T-cell (primary cell): Measurements from ENCODE around the gene GLTP. TPM values are rescaled to one million over a fixed set of nuclear protein-coding genes. Genes with fewer than 3 reads are reported as not detected.
A peak's percentile ranks its signal among the peaks of the same experiment; 100 is the strongest.

Experiments
- ATAC-seq, 4 experiments: fragments of 200-7000 bp in 3 of 4; fragments of 150-1000 bp in 1 of 4; cut with Tn5 transposase; replicated peaks in 1 of 4; 1 replicate in 3 of 4; 2 replicates in 1 of 4; pipeline ENCODE4 v1.10.0; 2021; ENCODE audit warnings: moderate library complexity in 3 of 4, mild to moderate bottlenecking in 2 of 4, moderate number of reproducible peaks in 1 of 4
- CTCF ChIA-PET, 2 donors: fragments of 300-600 bp; sonication (Branson Sonifier 250); formaldehyde crosslinking; loops; one replicate each; lab custom pipeline; 2022; ENCODE audit warnings: antibody characterized with exemption in 2 of 2; lab: Charles Lee
- POLR2A ChIA-PET, 2 donors: fragments of 300-600 bp; sonication (Branson Sonifier 250); formaldehyde crosslinking; loops; one replicate each; lab custom pipeline; 2022; ENCODE audit warnings: antibody characterized with exemption in 2 of 2; lab: Charles Lee
- DNase-seq, 35 experiments: peaks; one replicate each; pipeline versions ENCODE4 v3.0.0 to v3.0.0-alpha.2; 2013 to 2023
- H3K27ac ChIP-seq: one replicate; pipeline ENCODE4 v1.5.1; 2013; ENCODE audit warnings: low read length
- H3K27me3 ChIP-seq, 2 experiments: replicated peaks in 1 of 2; 1 replicate in 1 of 2; 2 replicates in 1 of 2; pipeline versions ENCODE4 v1.6.1 to v1.7.0; 2013; ENCODE audit warnings: low read length in 1 of 2, mixed read lengths in 1 of 2; ENCODE audit not compliant: control insufficient read depth in 2 of 2, insufficient read depth in 2 of 2; ENCODE audit errors: extremely low read depth in 1 of 2
- H3K36me3 ChIP-seq, 2 donors: 1 replicate in 1 of 2; 2 replicates in 1 of 2; pipeline versions ENCODE4 v1.6.1 to v1.7.0; 2013; ENCODE audit warnings: low read length in 1 of 2; ENCODE audit not compliant: control insufficient read depth in 2 of 2, insufficient read depth in 1 of 2; ENCODE audit errors: extremely low read depth in 1 of 2
- H3K4me1 ChIP-seq, 2 experiments: 1 replicate in 1 of 2; 2 replicates in 1 of 2; pipeline versions ENCODE4 v1.6.1 to v1.7.0; 2013; ENCODE audit warnings: low read length in 2 of 2, mixed read lengths in 1 of 2; ENCODE audit not compliant: insufficient read depth in 2 of 2, control insufficient read depth in 1 of 2; ENCODE audit errors: extremely low read depth in 1 of 2
- H3K4me3 ChIP-seq, 2 donors: 1 replicate in 1 of 2; 2 replicates in 1 of 2; pipeline versions ENCODE4 v1.5.1 to v1.7.0; 2013; ENCODE audit warnings: mild to moderate bottlenecking in 2 of 2, low read length in 1 of 2, moderate library complexity in 1 of 2; ENCODE audit not compliant: control insufficient read depth in 1 of 2; ENCODE audit errors: extremely low read depth in 1 of 2
- H3K9me3 ChIP-seq: 2 replicates; pipeline ENCODE4 v1.7.0; 2013
- H3K27ac Mint-ChIP-seq, 2 donors: one replicate each; pipeline ENCODE4 v1.8.0; 2020 to 2021; ENCODE audit warnings: mild to moderate bottlenecking in 2 of 2, mixed read lengths in 2 of 2
- H3K27me3 Mint-ChIP-seq, 2 donors: one replicate each; pipeline ENCODE4 v1.8.0; 2021 to 2022; ENCODE audit warnings: mixed read lengths in 2 of 2
- H3K36me3 Mint-ChIP-seq: one replicate; pipeline ENCODE4 v1.8.0; 2021; ENCODE audit warnings: mixed read lengths
- H3K4me1 Mint-ChIP-seq, 3 donors: one replicate each; pipeline ENCODE4 v1.8.0; 2020 to 2022; ENCODE audit warnings: mixed read lengths in 3 of 3, mild to moderate bottlenecking in 1 of 3
- H3K4me3 Mint-ChIP-seq, 3 donors: one replicate each; pipeline ENCODE4 v1.8.0; 2020 to 2022; ENCODE audit warnings: mild to moderate bottlenecking in 3 of 3, mixed read lengths in 3 of 3, moderate library complexity in 3 of 3
- H3K9me3 Mint-ChIP-seq, 3 donors: one replicate each; pipeline ENCODE4 v1.8.0; 2020 to 2022; ENCODE audit warnings: mixed read lengths in 3 of 3
- WGBS: methylation state at CpG from one replicate; pipeline ENCODE4 v1.1.5; 2013; ENCODE audit warnings: missing lambda C conversion rate; ENCODE audit not compliant: insufficient coverage; 5-methylcytosine and 5-hydroxymethylcytosine counted together
- total RNA-seq, 35 experiments: library from RNA in 6 of 35; stranded (reverse) in 6 of 35; fragments of 120-200 nt in 1 of 35; gene quantifications; one replicate each; pipeline versions ENCODE4 v1.2.1 to v1.2.4 and lab custom pipeline; 2013 to 2026

Gene GLTP
- total RNA-seq, 5 donors from 2014 or later (not counting 1 experiment from before 2014, with no cell fraction given): 22.0 to 29.5 (median 23.8) TPM

DNA sequence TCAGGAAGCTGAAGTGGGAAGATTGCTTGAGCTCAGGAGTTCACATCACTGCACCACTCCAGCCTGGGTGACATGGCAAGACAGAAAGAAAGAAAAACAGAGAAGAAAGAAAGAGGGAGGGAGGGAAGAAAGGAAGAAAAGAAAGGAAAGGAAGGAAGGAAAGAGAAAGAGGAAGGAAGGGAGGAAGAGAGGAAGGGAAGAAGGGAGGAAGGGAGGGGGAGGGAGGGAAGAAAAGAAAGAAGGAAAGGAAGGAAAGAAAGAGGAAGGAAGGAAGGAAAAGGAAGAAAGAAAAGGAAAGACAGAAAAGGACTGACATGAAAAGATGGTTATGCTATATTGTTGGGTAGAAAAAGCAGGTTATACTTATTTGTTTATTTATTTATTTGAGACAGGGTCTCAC, 3.9 kb downstream of the GLTP start:
- ChIA-PET CTCF (interaction anchor here (0.5 to 0.7 kb wide), 4 partner anchors 9 to 1579 kb away, joined by 3 to 9 read pairs (median 5); no protein-coding TSS in a partner anchor), POLR2A (no interaction called here)
- ATAC-seq (no peak), DNase-seq (no peak)
- peaks cover 60 to 68% (median 66%) of the 10 kb centered on the region in 3 donors for H3K4me1 Mint-ChIP-seq
- peaks cover 16 to 45% of the 10 kb centered on the region in 2 experiments for H3K4me1 ChIP-seq
- H3K36me3 Mint-ChIP-seq: peaks cover 6% of the 10 kb centered on the region
- no peak overlapping the region for H3K27ac ChIP-seq
- H3K4me3 ChIP-seq: no peak overlapping the region
- H3K9me3 ChIP-seq: no peaks in the 10 kb centered on the region
- H3K27ac Mint-ChIP-seq: no peak overlapping the region
- H3K36me3 ChIP-seq: peaks cover 2 to 13% of the 10 kb centered on the region in 2 donors
- H3K27me3 ChIP-seq: no peaks in the 10 kb centered on the region
- H3K9me3 Mint-ChIP-seq: no peaks in the 10 kb centered on the region
- no peaks in the 10 kb centered on the region for H3K27me3 Mint-ChIP-seq
- no peak overlapping the region for H3K4me3 Mint-ChIP-seq

DNA sequence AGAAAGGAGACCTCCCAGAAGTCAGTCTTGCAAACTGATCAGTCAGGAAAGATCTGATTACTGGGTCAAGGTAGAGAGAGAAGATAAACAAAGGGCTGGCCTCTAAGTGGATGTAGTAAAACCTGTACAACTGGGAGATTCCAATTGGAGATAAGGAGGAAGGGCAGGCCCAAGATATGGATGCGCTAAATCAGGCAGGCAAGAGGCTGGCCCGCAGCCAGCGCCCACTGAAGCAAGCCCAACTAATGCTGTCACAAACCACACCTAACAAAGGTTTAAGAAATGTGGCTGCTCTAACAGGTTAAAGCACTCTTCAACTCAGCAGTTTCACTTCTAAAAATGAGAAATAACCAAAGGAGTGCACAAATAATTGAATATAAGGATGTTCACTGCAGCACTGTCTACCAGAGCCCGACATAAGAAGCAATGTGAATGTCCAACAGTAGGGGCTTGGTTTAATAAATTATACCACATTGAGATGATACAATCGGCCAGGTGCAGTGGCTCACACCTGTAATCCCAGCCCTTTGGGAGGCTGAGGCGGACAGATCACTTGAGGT, 4.7 kb downstream of the GLTP start:
- no peak overlapping the region for H3K27ac ChIP-seq
- no peaks in the 10 kb centered on the region for H3K9me3 ChIP-seq
- ChIA-PET CTCF (interaction anchor here (0.5 to 0.7 kb wide), 3 partner anchors 10 to 1580 kb away, joined by 3 to 9 read pairs (median 5); no protein-coding TSS in a partner anchor), POLR2A (no interaction called here)
- peaks cover 2 to 15% of the 10 kb centered on the region in 2 donors for H3K36me3 ChIP-seq
- no peaks in the 10 kb centered on the region for H3K27me3 Mint-ChIP-seq
- H3K9me3 Mint-ChIP-seq: no peaks in the 10 kb centered on the region
- no CpG with 5 or more reads among the region's 6 CpGs for WGBS
- peaks cover 11 to 41% of the 10 kb centered on the region in 2 experiments for H3K4me1 ChIP-seq
- H3K4me3 Mint-ChIP-seq: no peak overlapping the region
- H3K4me3 ChIP-seq: no peak overlapping the region
- peaks cover 55 to 63% (median 63%) of the 10 kb centered on the region in 3 donors for H3K4me1 Mint-ChIP-seq
- peaks cover 7% of the 10 kb centered on the region for H3K36me3 Mint-ChIP-seq
- DNase-seq: no peak
- ATAC-seq: no peak
- no peaks in the 10 kb centered on the region for H3K27me3 ChIP-seq
- peak overlapping the region in 1 of 2 donors; percentile 31 for H3K27ac Mint-ChIP-seq

DNA sequence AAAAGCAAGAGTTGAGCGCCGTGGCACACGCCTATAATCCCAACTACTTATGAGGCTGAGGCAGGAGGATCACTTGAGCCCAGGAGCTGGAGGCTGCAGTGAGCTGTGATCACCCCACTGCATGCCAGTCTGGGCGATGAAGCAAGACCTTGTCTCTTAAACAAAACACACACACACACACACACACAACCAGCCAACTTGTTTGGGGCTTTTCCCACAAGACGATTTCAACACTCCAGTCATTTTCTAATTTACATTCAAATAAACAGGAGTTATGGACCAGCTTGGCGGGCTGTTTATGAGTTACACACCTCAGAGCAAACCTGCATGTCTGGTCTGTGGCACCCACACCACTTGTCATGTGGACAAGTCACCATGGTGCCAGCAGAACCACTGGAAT, 6.7 kb downstream of the GLTP start:
- ATAC-seq (no peak), DNase-seq (no peak)
- H3K36me3 ChIP-seq: peaks cover 5 to 15% of the 10 kb centered on the region in 2 donors
- peaks cover 10% of the 10 kb centered on the region for H3K36me3 Mint-ChIP-seq
- CTCF ChIA-PET: no interaction called here
- H3K27ac Mint-ChIP-seq: no peak overlapping the region
- H3K4me3 ChIP-seq: no peak overlapping the region
- no peaks in the 10 kb centered on the region for H3K27me3 ChIP-seq
- no peaks in the 10 kb centered on the region for H3K9me3 Mint-ChIP-seq
- no peaks in the 10 kb centered on the region for H3K9me3 ChIP-seq
- H3K4me1 ChIP-seq: peaks cover 2 to 26% of the 10 kb centered on the region in 2 experiments
- H3K4me3 Mint-ChIP-seq: no peak overlapping the region
- no peak overlapping the region for H3K27ac ChIP-seq
- 92% methylated on average over 4 of the region's 6 CpGs for WGBS
- no peaks in the 10 kb centered on the region for H3K27me3 Mint-ChIP-seq
- POLR2A ChIA-PET: interaction anchor here in 1 of 2 donors (0.5 kb wide), 1 partner anchor 771 kb away, joined by 4 read pairs; no protein-coding TSS in a partner anchor
- peaks cover 40 to 51% (median 50%) of the 10 kb centered on the region in 3 donors for H3K4me1 Mint-ChIP-seq

DNA sequence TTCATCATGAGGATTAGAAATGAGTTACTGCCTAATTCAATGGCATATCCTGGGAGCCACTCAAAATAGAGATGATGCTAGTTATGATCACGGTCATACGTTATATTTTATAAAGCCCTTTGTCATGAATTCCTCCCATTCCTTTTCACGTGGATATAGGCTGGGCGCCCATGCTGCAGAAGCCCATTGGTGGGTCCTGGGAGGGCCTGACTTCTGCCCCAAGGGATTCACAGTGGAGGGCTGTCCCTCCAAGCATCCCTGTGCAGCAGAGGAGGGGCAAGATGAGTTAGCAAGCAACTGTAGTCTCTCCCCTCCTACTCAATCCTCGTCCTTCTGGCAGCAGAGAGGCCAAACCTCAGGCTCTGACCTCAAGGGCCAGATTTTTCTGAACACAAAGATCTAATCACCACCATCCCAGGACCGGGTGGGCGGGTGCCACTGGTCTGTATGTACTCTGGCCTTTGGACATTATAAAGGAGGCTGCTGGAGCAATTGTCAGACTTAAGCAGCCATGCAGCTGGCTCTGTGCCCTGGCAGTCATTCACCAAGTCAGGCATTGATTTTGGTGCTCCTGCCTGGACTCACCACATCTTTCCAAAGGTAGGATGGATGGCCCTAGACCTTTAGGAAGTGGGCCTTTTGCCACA, 8.6 kb downstream of the GLTP start:
- H3K9me3 Mint-ChIP-seq: no peaks in the 10 kb centered on the region
- CTCF ChIA-PET: no interaction called here

DNA sequence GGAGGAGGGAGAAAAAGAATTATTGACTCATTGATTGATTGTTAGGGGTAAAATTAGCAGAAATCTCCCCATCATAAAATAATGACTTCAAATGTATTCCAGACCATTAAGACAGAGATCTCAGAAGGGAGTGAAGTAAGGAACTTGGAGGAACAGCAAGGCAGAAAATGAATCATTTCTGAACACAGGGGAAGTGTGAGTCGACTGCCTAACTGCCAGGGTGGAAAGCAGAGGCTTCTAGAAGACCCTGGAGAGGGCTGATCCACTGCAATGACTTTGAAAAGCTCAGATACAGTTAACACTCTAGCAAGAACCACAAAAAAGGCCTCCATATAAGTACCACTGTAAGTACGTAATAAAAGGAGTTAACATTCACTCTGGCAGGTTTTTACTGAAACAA, 9.7 kb downstream of the GLTP start:
- ChIA-PET CTCF (interaction anchor here in 1 of 2 donors (0.7 kb wide), 1 partner anchor 17 kb away, joined by 10 read pairs; no protein-coding TSS in a partner anchor), POLR2A (no interaction called here)
- 100% methylated on average over 1 of the region's 2 CpGs for WGBS
- Mint-ChIP-seq H3K9me3 (no peaks in the 10 kb centered on the region), H3K36me3 (peaks cover 14% of the 10 kb centered on the region), H3K27me3 (no peaks in the 10 kb centered on the region), H3K27ac (no peak overlapping the region), H3K4me1 (peaks cover 16 to 34% (median 29%) of the 10 kb centered on the region in 3 donors), H3K4me3 (no peak overlapping the region)
- peaks cover 5 to 15% of the 10 kb centered on the region in 2 donors for H3K36me3 ChIP-seq
- H3K4me3 ChIP-seq: no peak overlapping the region
- H3K4me1 ChIP-seq: peaks cover 0 to 7% of the 10 kb centered on the region in 2 experiments
- no peaks in the 10 kb centered on the region for H3K27me3 ChIP-seq
- ATAC-seq (no peak), DNase-seq (no peak)
- no peaks in the 10 kb centered on the region for H3K9me3 ChIP-seq
- H3K27ac ChIP-seq: no peak overlapping the region

More for the DNA sequence above, 8.6 kb downstream of the GLTP start:
- peaks cover 28 to 36% (median 36%) of the 10 kb centered on the region in 3 donors for H3K4me1 Mint-ChIP-seq
- 100% methylated on average over 2 of the region's 7 CpGs for WGBS
- Histone ChIP-seq H3K36me3 (peaks cover 5 to 15% of the 10 kb centered on the region in 2 donors), H3K27me3 (no peaks in the 10 kb centered on the region), H3K27ac (no peak overlapping the region), H3K9me3 (no peaks in the 10 kb centered on the region), H3K4me3 (no peak overlapping the region), H3K4me1 (peaks cover 0 to 13% of the 10 kb centered on the region in 2 experiments)
- no peak for ATAC-seq
- H3K4me3 Mint-ChIP-seq: no peak overlapping the region
- H3K27me3 Mint-ChIP-seq: no peaks in the 10 kb centered on the region
- POLR2A ChIA-PET: no interaction called here
- no peak for DNase-seq
- peaks cover 14% of the 10 kb centered on the region for H3K36me3 Mint-ChIP-seq
- peak overlapping the region in 1 of 2 donors; percentile 52 for H3K27ac Mint-ChIP-seq

DNA sequence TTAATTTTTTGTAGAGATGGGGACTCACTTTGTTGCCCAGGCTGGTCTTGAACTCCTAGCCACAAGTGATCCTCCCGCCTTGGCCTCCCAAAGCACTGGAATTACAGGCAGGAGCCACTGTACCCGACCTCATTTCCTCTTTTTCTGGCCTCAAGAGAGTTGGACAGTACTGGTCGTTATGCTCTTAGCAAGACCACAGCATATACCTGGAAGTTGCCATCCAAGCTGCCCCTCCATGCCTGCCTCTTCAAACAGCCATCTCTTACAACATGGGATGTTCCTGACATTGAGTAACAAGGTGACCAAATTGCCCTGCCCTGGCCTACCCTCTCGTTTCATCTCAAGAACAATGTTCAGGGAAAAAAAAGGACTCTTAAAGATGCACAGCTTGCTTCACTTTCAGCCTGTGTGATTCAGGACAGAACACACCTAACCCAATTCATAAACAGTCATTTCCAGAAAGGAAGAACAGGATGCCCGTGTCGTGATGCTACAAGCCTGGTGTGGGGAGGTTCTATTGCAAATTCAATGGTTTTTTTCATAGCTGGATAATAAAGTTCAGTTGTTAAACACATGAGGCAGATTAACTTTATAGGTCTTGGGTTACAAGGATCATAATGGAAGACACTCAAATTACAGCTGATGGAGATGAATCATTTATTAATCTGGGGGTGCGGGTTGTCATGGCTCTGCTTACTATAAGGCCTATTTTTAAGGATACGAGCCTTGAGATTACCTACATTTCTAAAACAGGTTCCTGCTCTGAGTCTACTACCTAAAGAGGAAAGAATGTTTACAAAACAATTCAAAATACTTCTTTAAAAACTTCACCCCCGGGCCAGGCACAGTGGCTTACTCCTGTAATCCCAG, 11.9 kb downstream of the GLTP start:
- ATAC-seq (no peak), DNase-seq (no peak)
- Histone ChIP-seq H3K9me3 (no peaks in the 10 kb centered on the region), H3K4me3 (no peak overlapping the region), H3K4me1 (peaks cover 0 to 24% of the 10 kb centered on the region in 2 experiments), H3K27ac (no peak overlapping the region), H3K36me3 (peaks cover 3 to 15% of the 10 kb centered on the region in 2 donors), H3K27me3 (no peaks in the 10 kb centered on the region)
- Mint-ChIP-seq H3K27me3 (no peaks in the 10 kb centered on the region), H3K4me1 (peaks cover 16 to 38% (median 28%) of the 10 kb centered on the region in 3 donors), H3K4me3 (no peak overlapping the region), H3K36me3 (peaks cover 14% of the 10 kb centered on the region), H3K9me3 (no peaks in the 10 kb centered on the region), H3K27ac (no peak overlapping the region)
- ChIA-PET CTCF (no interaction called here), POLR2A (no interaction called here)
- WGBS: 90% methylated on average over 4 of the region's 9 CpGs
